Osteocyte (in vitro differentiated cells): ENCODE data around the gene ASCL5. TPM values are rescaled to one million over a fixed set of nuclear protein-coding genes. Genes with fewer than 3 reads are reported as not detected.

Source experiments
- DNase-seq: peaks from one replicate; pipeline ENCODE4 v3.0.0; 2021; ENCODE audit warnings: mixed read lengths; ENCODE audit not compliant: unreplicated experiment; ENCODE audit errors: extremely low spot score
- H3K27ac Mint-ChIP-seq: one replicate; pipeline ENCODE4 v1.8.0; 2021; ENCODE audit warnings: mild to moderate bottlenecking, mixed read lengths; ENCODE audit not compliant: unreplicated experiment
- H3K27me3 Mint-ChIP-seq: one replicate; pipeline ENCODE4 v1.8.0; 2021; ENCODE audit warnings: mixed read lengths; ENCODE audit not compliant: unreplicated experiment
- H3K36me3 Mint-ChIP-seq: one replicate; pipeline ENCODE4 v1.8.0; 2021; ENCODE audit warnings: mixed read lengths; ENCODE audit not compliant: unreplicated experiment
- H3K4me1 Mint-ChIP-seq: one replicate; pipeline ENCODE4 v1.8.0; 2021; ENCODE audit warnings: mixed read lengths; ENCODE audit not compliant: unreplicated experiment
- H3K4me3 Mint-ChIP-seq: one replicate; pipeline ENCODE4 v1.8.0; 2021; ENCODE audit warnings: mild to moderate bottlenecking, moderate library complexity, mixed read lengths; ENCODE audit not compliant: unreplicated experiment
- H3K9me3 Mint-ChIP-seq: one replicate; pipeline ENCODE4 v1.8.0; 2021; ENCODE audit warnings: mixed read lengths; ENCODE audit not compliant: unreplicated experiment
- total RNA-seq: library from RNA; stranded (reverse); gene quantifications from 2 replicates; pipeline ENCODE4 v1.2.1, GENCODE V29; 2021
- TF ChIP-seq, protein P1 (sequence below): fragments of 200-600 bp; sonication (generic); IDR thresholded peaks from 2 replicates; pipeline ENCODE4 v1.5.0; 2021; ENCODE audit warnings: antibody characterized with exemption, mild to moderate bottlenecking, moderate library complexity

Gene ASCL5
- total RNA-seq, 1 donor from 2014 or later, result not detected

DNA sequence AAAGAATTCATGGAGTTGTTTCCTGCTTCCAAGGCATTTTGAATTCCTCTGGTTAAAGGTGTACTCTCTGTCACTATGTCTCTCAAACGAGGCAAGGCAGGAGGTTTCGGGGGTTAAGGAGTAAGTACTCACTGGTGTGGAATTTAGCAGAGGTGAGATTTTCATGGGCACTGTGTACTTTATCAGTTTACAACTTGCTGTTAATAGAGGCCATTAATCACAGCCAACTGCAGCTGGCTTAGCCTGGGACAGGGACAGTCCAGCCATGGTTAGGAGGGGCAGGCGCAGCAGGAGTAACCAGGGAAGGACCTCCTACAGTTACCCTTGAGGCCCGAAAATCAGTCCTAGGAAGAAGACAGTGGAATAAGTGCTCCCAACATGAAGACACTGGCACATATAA, 45.3 kb upstream of the ASCL5 start:
- Mint-ChIP-seq H3K36me3 (no peaks in the 10 kb centered on the region), H3K27ac (no peak overlapping the region), H3K9me3 (no peaks in the 10 kb centered on the region), H3K4me1 (peaks cover 12% of the 10 kb centered on the region), H3K27me3 (peaks cover 11% of the 10 kb centered on the region), H3K4me3 (no peak overlapping the region)
- TF ChIP-seq, protein P1, sequence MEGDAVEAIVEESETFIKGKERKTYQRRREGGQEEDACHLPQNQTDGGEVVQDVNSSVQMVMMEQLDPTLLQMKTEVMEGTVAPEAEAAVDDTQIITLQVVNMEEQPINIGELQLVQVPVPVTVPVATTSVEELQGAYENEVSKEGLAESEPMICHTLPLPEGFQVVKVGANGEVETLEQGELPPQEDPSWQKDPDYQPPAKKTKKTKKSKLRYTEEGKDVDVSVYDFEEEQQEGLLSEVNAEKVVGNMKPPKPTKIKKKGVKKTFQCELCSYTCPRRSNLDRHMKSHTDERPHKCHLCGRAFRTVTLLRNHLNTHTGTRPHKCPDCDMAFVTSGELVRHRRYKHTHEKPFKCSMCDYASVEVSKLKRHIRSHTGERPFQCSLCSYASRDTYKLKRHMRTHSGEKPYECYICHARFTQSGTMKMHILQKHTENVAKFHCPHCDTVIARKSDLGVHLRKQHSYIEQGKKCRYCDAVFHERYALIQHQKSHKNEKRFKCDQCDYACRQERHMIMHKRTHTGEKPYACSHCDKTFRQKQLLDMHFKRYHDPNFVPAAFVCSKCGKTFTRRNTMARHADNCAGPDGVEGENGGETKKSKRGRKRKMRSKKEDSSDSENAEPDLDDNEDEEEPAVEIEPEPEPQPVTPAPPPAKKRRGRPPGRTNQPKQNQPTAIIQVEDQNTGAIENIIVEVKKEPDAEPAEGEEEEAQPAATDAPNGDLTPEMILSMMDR, result no peak
- DNase-seq, result no peak

GRCh38 chr1:201171063-201172036, 44.4 kb upstream of the ASCL5 start:
- Mint-ChIP-seq H3K9me3 (no peaks in the 10 kb centered on the region), H3K27me3 (peaks cover 16% of the 10 kb centered on the region), H3K27ac (peak overlapping the region; percentile 82), H3K36me3 (no peaks in the 10 kb centered on the region), H3K4me1 (peaks cover 21% of the 10 kb centered on the region), H3K4me3 (peak overlapping the region; percentile 79)
- no peak for DNase-seq
- TF ChIP-seq, protein P1, result peak; percentile 50

DNA sequence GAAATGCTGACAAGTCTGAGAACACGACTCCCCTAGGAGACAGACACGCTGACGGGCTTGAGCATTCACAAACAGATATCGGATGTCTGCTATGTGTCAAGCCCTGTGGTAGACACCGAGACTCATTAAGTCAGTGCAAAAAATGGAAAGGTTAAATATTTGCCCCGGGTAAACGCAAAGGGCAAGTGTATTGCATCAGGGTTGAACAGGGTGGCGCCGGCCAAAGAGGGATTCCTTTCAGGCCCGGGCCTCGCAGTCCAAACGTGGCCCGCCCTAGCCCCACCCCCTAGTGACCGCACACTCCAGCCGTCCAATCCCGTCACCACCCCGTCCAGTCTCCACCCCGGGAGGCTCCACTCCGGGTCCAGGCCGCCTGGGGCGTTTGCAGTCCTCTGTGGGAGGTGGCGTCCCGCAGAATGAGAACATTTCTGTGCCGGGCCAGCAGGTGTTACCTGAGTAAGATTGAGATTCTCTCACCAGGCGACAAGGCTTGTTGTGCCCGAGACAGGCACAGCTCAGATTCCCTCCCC, 43.6 kb upstream of the ASCL5 start:
- Mint-ChIP-seq H3K4me1 (peaks cover 21% of the 10 kb centered on the region), H3K27ac (peak overlapping the region; percentile 82)
- TF ChIP-seq, protein P1, result no peak

DNA sequence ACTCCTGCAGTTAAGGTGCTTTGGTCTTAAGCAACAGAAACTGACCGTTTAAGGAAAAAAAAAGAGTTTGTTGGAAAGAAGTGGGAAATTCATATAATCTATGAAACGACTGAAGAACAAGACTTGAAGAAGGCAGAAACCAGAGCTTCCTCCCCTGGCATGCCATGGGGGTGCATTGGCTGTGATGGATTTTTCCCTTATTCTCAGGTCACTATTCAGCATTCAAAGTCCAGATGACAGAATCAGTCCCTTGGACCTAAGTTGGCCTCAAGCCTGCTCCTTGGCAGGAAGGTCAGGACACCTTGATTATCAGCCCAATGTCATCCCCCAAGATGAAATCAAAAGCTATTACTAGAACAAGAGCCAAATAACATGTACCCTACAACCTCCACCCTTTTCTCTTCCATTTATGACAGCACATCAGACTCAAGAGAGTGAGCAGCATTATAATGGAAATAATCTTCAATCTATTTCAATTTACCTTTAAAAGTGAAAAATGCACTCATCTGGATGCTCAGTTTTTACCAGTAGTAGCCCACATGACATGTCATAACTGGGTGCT, 43.1 kb upstream of the ASCL5 start:
- DNase-seq, result no peak
- Mint-ChIP-seq H3K27me3 (peaks cover 17% of the 10 kb centered on the region), H3K9me3 (no peaks in the 10 kb centered on the region), H3K4me1 (peaks cover 21% of the 10 kb centered on the region), H3K4me3 (peak overlapping the region; percentile 79), H3K36me3 (no peaks in the 10 kb centered on the region), H3K27ac (peak overlapping the region; percentile 82)
- TF ChIP-seq, protein P1, result no peak

More for the DNA sequence above, 43.6 kb upstream of the ASCL5 start:
- H3K36me3 Mint-ChIP-seq, result no peaks in the 10 kb centered on the region
- H3K9me3 Mint-ChIP-seq, result no peaks in the 10 kb centered on the region
- peaks cover 20% of the 10 kb centered on the region for H3K27me3 Mint-ChIP-seq
- peak; percentile 95 for DNase-seq
- peak overlapping the region; percentile 79 for H3K4me3 Mint-ChIP-seq

GRCh38 chr1:201169203-201169602, 42.2 kb upstream of the ASCL5 start:
- H3K27ac Mint-ChIP-seq, result no peak overlapping the region
- peaks cover 21% of the 10 kb centered on the region for H3K4me1 Mint-ChIP-seq
- peaks cover 18% of the 10 kb centered on the region for H3K27me3 Mint-ChIP-seq
- DNase-seq, result no peak
- no peaks in the 10 kb centered on the region for H3K9me3 Mint-ChIP-seq
- no peak overlapping the region for H3K4me3 Mint-ChIP-seq
- TF ChIP-seq, protein P1, result no peak
- H3K36me3 Mint-ChIP-seq, result no peaks in the 10 kb centered on the region
